Measurements from ENCODE around the gene PI4KA.

DNA sequence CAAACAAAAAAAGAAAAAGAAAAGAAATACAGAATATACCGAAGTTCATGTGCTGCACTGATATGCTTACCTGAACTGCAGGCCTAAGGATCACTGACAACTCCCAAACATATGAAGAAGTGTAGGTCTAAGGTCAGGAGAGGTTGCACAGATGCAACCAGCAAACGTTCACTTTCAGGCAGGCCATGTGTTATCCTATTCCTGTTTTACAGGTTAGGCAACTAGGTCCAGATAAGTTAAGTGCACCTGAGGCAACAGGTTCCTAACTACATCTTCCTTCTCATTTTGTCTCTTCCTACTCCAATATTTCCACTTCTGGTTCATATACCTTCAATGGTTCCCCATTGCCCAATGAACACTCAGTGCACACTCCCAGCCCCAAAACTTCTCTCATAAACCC is 15.1 kb downstream of the PI4KA start:
- no peak for TF ChIP-seq MYC (IDR thresholded peaks at IDR 0.05; ENCODE audit: low read depth, low read length)
- TF ChIP-seq, protein P1, sequence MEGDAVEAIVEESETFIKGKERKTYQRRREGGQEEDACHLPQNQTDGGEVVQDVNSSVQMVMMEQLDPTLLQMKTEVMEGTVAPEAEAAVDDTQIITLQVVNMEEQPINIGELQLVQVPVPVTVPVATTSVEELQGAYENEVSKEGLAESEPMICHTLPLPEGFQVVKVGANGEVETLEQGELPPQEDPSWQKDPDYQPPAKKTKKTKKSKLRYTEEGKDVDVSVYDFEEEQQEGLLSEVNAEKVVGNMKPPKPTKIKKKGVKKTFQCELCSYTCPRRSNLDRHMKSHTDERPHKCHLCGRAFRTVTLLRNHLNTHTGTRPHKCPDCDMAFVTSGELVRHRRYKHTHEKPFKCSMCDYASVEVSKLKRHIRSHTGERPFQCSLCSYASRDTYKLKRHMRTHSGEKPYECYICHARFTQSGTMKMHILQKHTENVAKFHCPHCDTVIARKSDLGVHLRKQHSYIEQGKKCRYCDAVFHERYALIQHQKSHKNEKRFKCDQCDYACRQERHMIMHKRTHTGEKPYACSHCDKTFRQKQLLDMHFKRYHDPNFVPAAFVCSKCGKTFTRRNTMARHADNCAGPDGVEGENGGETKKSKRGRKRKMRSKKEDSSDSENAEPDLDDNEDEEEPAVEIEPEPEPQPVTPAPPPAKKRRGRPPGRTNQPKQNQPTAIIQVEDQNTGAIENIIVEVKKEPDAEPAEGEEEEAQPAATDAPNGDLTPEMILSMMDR (IDR thresholded peaks at IDR 0.05; ENCODE audit: low read depth, low read length), result no peak

All from NB4 (cell line).